ENCODE data around the gene FBN1. TPM values are rescaled to one million over a fixed set of nuclear protein-coding genes. Genes with fewer than 3 reads are reported as not detected.

The FBN1 gene
- total and polyA plus RNA-seq, 2 donors (not counting 3 experiments of a cell fraction or from before 2014, with no cell fraction given) = 107 to 111 TPM

GRCh38 chr15:48671103-48672022, 25.9 kb upstream of the FBN1 start:
- DNase-seq (ENCODE audit: low read depth, low spot score) (no peak), FAIRE-seq (no peak)
- intact Hi-C loops (cut with micrococcal nuclease) = no loop called here
- no peaks in the 10 kb centered on the region for H3K9me1 ChIP-seq (replicated peaks; ENCODE audit: control insufficient read depth, extremely low read depth, insufficient read depth, low read length)
- ChIA-PET CTCF (interaction anchor here (0.8 to 1.3 kb wide), 2 partner anchors 21 to 130 kb away, joined by 3 read pairs; no protein-coding TSS in a partner anchor), POLR2A (no interaction called here)
- H3K4me2 ChIP-seq (ENCODE audit: insufficient read depth, low read length) = no peak overlapping the region
- TF ChIP-seq POLR2A (IDR thresholded peaks at IDR 0.05; ENCODE audit: low read depth, low read length) (no peak), EZH2 (IDR thresholded peaks at IDR 0.05; ENCODE audit: borderline replicate concordance, low read depth, low read length, severe bottlenecking) (no peak), FOS (IDR thresholded peaks at IDR 0.05; ENCODE audit: borderline replicate concordance, insufficient read depth, low read length) (no peak), CTCF (IDR thresholded peaks at IDR 0.05; ENCODE audit: extremely low read depth in 1 of 2, insufficient read depth in 1 of 2, low read depth in 1 of 2, low read length in 2 of 2) (no peak), POLR2AphosphoS5 (IDR thresholded peaks at IDR 0.05; ENCODE audit: insufficient read depth, low read depth, low read length) (no peak), MYC (IDR thresholded peaks at IDR 0.05; ENCODE audit: low read depth, low read length) (no peak), JUN (IDR thresholded peaks at IDR 0.05; ENCODE audit: borderline replicate concordance, insufficient read depth, insufficient read length, low read depth) (no peak), MAX (IDR thresholded peaks at IDR 0.05; ENCODE audit: insufficient read depth, insufficient read length) (no peak), GATA2 (IDR thresholded peaks at IDR 0.05; ENCODE audit: insufficient read depth, insufficient read length, low read depth, low read length) (no peak)
- no peak overlapping the region for H3K9ac ChIP-seq (replicated peaks; ENCODE audit: extremely low read depth, insufficient read depth, low read length)
- no TSS peak for BruUV-seq (replicated peaks)
- dilution Hi-C loops (cut with MboI; ENCODE audit: extremely low pct_ligation_motif_present, low sequenced_read_pairs) = no loop called here
- no peak overlapping the region for H3K27ac ChIP-seq (ENCODE audit: insufficient read depth, low read depth, low read length)
- no peaks in the 10 kb centered on the region for H3K36me3 ChIP-seq (ENCODE audit: control insufficient read depth in 2 of 2, extremely low read depth in 1 of 2, insufficient read depth in 2 of 2, low read length in 2 of 2)
- peaks cover 3% of the 10 kb centered on the region for H3K4me1 ChIP-seq (ENCODE audit: control insufficient read depth, extremely low read depth, insufficient read depth, low read length)
- no peaks in the 10 kb centered on the region for H3K79me2 ChIP-seq (ENCODE audit: control insufficient read depth, insufficient read depth, low read length)
- H3K4me3 ChIP-seq (replicated peaks in 1 of 3; ENCODE audit: insufficient read depth in 1 of 3, low read depth in 1 of 3, low read length in 3 of 3) = no peak overlapping the region
- no peaks in the 10 kb centered on the region for H4K20me1 ChIP-seq (replicated peaks; ENCODE audit: control insufficient read depth, extremely low read depth, insufficient read depth, low read length)
- H3K27me3 ChIP-seq (ENCODE audit: control insufficient read depth in 2 of 2, insufficient read depth in 2 of 2, low read length in 2 of 2) = no peaks in the 10 kb centered on the region
- H2AFZ ChIP-seq (ENCODE audit: low read depth, low read length) = no peak overlapping the region
- no peaks in the 10 kb centered on the region for H3K9me3 ChIP-seq (replicated peaks; ENCODE audit: control insufficient read depth, insufficient read depth, low read length)

Measured in endothelial cell of umbilical vein (primary cell).